Epidermal melanocyte (primary cell): ENCODE measurements around the gene PRX.
"Not testable (repeated sequence)": the region's sequence is repeated elsewhere in the genome, so short reads cannot be mapped to it uniquely, and the experiment has no call there.

Experiments
- DNase-seq: peaks from one replicate; pipeline ENCODE4 v3.0.0; 2011; ENCODE audit warnings: low spot score; ENCODE audit not compliant: insufficient read length

Gene PRX

DNA sequence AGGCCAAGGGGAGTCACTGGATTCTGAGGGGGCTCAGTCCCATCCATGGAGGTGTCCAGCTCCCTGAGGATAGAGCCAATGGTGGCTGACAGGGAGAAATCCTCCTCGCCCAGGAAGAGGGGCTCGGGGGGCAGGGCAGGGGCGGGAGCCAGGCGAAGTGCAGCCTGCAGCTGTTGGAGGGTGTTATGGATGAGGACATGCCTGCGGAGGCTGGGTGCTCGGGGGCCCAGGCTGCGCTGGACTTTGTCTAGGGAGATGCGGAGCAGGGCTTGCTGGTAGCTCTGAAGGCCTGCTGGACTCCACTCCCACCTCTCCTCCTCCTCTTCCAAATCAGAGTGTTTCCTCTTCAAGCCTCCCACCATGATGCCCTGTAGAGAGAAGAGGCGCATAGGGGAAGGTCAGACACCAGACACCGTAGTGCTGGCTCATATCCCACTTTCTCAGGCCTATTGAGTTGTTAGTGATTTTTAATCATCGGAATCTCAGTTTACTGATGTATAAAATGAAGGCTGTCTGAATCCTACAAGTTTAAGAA, 28.6 kb upstream of the PRX start:
- no peak for DNase-seq

DNA sequence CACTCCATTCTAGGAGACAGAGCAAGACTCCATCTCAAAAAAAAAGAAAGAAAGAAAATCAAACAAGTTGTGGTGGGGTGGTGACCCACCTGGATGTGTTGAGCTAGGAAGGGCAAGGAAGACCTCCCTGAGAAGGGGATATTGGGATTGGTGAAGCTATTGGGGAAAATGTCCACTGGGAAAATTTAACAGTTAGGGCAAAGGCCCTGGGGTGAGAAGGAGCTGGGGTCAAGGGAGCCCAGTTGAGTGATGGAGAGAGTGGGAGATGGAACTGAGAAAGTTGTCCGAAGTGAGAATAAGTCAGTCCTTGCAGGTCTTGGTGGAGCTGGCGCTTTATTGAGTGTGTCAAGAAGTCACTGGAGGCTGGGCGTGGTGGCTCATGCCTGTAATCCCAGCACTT, 25.1 kb upstream of the PRX start:
- no peak for DNase-seq

GRCh38 chr19:40433391-40434216, 20.4 kb upstream of the PRX start:
- DNase-seq: peak; percentile 92

- not testable (repeated sequence) for DNase-seq
Observed at GRCh38 chr19:40432760-40433159, 19.6 kb upstream of the PRX start.

GRCh38 chr19:40431698-40432097, 18.5 kb upstream of the PRX start:
- no peak for DNase-seq

- DNase-seq: not testable (repeated sequence)
Observed at GRCh38 chr19:40430242-40430641, 17.1 kb upstream of the PRX start.

DNA sequence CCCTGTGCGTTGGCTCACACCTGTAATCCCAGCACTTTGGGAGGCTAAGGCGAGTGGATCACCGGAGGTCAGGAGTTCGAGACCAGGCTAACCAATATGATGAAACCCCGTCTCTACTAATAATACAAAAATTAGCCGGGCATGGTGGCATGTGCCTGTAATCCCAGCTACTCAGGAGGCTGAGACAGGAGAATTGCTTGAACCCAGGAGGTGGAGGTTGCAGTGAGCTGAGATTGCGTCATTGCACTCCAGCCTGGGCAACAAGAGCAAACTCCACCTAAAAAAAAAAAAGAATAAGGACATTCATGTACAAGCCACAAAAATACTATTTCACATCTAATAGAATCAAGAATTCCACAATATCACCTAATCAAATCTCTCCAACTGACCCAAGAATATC, 15.0 kb upstream of the PRX start:
- not testable (repeated sequence) for DNase-seq

- DNase-seq: peak; percentile 98
Observed at GRCh38 chr19:40425450-40426287, 12.5 kb upstream of the PRX start, which contains the start of gene SERTAD1. Gene SERTAD1 (minus strand): TSS chr19:40425992. CDS start chr19:40423546, 2,446 bp downstream.

GRCh38 chr19:40424637-40425449, 11.7 kb upstream of the PRX start:
- DNase-seq: no peak

DNA sequence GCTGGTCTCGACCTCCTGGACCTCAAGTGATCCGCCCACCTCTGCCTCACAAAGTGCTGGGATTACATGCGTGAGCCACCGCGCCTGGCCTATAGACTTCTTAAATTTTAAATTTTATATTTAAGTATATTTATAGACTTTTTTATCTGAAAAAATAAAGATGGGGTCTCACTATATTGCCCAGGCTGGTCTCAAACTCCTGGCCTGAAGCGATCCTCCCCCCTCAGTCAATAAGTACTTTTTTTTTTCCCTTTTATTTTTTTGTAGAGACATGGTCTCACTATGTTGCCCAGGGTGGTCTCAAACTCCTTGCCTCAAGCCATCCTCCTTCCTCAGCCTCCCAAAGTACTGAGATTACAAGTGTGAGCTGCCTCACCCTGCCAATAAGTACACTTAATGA, 10.8 kb upstream of the PRX start:
- no peak for DNase-seq

- no peak for DNase-seq
Observed at GRCh38 chr19:40422748-40423566, 9.8 kb upstream of the PRX start.

- DNase-seq: no peak
Observed at GRCh38 chr19:40421993-40422747, 9.0 kb upstream of the PRX start.

DNA sequence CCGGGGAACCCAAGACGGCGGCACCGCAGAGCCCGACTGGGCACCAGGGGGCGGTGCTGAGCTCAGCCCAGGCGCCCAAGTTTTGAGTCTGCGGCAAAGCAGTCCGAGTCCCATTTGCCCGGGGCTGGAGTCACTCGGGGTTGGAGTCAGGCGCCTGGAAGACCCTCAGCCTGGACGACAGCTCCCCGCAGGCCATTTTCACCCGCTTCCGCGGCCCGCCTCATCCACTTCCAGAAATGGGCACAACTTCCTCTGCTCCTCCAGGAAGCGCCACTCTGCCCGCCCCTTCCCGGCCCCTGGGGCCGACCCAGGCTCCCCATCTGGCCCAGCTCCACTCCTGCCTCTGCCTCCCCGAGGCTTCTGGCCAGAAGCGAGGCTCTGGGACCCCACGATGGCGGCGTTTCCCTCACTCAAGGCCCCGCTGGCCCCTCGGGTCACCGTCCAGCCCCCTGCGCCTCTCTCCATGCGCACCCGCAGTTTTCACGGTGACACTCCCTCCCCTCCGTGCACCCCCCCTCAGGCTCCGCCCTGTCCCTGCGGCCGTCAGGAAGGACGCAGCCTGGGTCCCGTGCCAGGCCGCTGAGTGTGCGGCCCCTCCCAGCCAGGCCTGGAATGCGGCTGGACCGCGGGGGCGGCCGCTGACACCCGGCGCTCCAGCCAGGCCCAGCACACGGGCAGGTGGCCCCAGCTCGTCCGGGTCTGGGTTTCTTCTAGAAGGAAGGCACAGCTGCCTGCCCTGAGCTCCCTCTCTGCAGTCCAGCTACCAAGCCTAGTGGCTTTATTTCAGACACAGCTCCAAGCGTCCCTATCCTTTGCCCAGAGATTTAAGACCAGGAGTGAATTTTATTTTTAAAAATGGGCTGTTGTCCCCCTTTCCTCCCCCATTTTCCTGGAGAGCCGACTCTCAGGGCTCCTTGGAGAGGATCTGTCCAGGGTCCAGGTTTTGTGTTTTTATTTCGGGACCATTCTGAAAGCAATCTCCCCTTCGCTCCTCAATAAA, 7.9 kb upstream of the PRX start:
- DNase-seq: peak; percentile 80

- DNase-seq: no peak
Observed at GRCh38 chr19:40420451-40420765, 7.2 kb upstream of the PRX start.

- DNase-seq: no peak
Observed at GRCh38 chr19:40419780-40420179, 6.6 kb upstream of the PRX start.

DNA sequence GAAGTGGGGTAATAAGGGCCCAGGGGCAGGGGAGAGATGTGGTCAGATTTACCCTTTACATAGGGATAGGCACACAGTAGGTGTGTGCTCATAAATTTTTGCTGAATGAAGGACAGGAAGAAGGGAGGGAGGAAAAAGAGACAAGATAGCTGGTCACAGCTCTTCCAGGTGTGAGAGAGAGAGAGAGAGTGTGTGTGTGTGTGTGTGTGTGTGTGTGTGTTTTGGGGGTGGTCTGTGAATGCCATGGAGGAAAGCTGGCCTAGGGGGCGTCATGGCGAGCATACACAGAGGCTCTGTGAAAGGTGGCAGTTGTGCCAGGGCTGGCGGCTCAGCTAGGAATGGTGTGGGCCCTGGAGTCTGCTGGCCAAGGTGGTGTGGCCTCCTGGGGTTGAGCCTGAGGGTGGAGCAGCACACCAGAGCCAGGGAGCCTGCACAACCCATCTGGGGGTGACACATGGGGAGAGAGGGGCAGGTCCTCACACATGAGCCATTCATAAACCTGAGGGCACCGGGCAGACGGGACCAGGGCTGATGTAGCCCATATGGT, 6.0 kb upstream of the PRX start:
- DNase-seq: no peak

DNA sequence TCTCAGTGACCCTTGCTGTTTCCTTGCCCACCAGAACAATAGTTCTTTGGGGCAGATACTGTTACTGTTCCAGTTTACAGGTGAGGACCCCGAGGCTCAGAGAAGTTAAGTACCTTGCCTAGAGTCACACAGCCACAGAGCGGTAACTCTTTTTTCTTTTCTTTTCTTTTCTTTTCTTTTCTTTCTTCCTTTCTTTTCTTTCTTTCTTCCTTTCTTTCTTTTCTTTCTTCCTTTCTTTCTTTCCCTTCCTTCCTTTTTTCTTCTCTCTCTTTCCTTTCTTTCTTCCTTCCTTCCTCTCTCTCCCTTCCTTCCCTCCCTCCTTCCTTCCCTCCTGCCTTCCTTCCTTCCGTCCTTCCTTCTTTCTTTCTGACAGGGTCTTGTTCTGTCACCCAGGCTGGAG, 4.9 kb upstream of the PRX start:
- DNase-seq: no peak

GRCh38 chr19:40417643-40417981, 4.4 kb upstream of the PRX start:
- no peak for DNase-seq
